Measurements from ENCODE around the gene PAFAH2.

PAFAH2 gene

DNA sequence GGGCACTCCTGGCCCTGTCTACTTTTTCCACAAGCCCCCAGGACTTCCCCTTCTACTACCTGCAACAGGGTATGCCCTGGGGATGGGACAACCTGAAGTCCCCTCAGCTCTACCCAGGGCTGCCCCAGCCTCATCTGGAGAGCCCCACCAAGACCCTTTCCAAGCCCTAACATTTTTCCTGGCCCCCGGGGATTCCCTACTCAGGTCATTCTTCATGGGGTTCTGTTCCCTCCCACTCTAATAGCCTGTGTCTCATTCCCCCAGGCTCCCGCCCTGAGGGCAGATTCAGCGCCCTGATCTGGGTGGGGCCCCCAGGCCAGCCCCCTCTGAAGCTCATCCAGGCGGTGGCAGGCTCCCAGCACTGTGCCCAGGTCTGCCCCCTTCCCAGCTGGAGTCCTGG lies 33.3 kb upstream of the PAFAH2 start:
- DNase-seq = no peak

DNA sequence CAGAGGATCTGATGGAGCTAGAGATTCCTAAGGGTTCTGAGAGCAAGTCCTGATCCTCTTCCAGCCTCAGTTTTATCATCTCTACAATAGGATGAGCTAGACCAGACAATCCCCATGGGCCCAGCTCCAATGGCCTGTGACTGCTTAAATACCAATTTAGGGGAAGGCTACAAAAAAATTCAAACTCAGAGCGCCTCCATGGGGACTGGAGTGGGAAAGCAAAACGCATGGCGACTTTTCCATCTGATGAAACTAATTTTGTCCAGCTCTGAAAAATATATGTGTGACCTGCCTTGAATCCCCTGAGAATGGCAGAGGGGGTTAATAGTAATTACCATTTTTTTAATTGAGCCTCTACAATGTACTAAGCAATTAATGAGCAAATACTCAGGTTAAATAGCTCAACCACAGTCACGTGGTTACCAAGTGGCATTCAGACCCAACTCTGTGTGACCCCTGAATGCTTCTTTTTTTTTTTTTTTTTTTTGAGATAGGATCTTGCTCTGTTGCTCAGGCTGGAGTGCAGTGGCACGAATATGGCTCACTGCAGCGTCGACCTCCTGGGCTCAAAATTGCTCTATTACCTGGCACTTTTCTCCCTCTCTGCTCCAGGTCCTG lies 32.1 kb upstream of the PAFAH2 start:
- no peak for DNase-seq

DNA sequence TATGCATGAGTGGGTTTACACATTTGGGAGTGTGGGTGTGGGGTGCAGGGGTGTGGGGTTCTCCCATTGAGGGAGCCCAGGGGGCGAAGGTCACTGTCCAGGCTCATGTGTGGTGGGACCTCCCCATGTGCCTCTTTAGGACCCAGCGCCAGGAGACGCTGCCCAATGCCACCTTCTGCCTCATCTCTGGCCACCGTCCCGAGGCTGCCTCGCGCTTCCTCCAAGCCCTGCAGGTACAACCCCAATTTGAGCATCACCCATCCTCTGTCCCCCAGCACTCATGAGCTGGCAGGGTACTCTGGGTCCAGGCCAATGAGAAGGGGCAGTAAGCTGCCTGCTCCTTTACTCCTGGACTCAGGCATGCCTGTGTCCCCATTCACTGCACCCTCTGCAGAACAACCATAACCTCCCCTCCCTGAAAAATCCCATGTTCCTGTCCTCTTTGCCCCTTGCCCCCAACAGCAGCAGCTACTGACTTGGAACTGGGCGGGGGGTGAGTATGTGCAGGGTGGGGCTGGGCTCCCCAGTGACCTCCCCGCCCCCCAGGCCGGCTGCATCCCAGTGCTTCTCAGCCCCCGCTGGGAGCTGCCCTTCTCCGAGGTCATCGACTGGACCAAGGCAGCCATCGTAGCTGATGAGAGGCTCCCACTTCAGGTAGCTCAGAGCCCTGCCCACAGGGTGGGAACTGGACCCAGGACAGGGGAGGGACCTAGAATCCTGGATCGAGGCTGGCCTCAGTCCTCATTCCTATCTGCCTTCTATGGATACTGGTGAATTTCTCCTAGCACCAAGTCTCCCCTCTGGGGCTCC lies 31.4 kb upstream of the PAFAH2 start:
- DNase-seq = no peak

DNA sequence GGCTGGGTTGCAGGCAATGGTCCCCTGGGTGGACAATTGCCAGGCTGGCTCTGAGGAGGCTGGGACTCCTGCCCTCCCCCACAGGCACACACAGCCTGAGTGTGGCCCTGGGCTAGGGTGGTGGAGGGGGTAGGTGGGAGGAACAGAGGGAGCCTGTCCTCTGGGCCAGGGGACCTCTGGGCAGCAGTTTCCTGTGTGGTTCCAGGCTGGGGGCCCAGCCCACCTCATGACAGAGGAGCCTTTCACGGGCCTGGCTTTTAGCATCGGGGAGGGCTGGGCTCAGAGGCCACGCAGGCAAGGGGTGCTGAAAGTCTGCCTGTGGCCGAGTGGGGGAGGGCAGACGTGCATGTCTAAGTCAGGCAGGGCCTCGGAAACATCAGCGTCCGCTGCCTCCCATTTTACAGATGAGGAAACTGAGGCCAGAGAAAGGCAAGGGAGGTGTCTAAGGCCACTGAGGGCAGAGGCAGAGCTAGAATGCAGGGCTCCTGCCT lies 30.7 kb upstream of the PAFAH2 start:
- DNase-seq = no peak

DNA sequence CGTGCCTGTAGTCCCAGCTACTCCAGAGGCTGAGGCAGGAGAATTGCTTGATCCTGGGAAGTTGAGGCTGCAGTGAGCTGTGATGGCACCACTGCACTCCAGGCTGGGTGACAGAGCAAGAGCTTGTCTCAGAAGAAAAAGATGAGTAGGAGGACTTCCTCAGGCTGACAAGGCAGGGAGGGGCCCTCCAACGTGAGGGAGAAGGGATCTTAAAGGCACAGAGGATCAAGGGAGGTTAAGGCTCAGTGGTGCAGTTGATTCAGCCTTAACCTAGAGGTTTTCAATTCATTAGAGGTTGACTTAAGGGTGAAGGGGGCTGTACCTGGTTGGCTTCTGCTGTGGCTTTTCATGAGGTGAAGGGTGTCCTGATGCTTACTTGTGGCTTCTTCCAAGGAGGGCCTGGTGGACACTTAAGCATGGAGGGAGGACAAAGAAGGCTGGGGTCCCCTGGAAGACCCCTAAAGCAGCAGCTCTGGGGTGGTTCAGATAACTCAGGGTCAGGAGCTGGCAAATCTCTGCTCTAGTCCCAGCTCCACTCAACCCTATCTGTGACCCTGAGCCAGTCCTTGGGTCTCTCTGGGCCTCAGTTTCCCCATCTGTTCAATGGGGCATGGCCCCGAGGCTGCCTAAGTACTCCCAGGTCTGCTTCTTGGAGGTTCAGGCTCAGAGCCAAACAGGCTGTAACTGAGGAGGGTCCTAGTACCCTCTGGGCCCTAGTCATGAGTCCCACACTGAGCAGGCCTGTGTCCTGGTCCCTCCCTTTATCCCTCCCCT lies 30.0 kb upstream of the PAFAH2 start:
- DNase-seq = no peak

DNA sequence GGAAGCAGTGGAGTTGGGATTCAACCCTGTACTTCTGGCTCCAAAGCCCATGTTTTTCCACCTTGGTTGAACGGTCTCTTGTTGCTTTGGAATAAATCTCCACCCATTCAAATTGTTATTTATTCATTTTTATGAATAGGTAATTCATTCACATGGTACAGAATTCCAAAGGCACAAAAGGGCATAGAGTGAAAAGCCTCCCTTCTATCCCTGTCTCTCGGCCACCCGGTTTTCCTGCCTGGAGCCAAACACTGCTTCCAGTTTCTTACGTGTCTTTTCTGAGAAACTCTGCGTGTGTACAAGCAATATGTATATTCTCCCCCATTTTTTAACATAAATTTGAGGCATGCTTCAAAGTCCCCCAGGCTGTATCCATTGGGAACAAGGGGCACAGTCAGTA lies 27.7 kb upstream of the PAFAH2 start:
- no peak for DNase-seq

DNA sequence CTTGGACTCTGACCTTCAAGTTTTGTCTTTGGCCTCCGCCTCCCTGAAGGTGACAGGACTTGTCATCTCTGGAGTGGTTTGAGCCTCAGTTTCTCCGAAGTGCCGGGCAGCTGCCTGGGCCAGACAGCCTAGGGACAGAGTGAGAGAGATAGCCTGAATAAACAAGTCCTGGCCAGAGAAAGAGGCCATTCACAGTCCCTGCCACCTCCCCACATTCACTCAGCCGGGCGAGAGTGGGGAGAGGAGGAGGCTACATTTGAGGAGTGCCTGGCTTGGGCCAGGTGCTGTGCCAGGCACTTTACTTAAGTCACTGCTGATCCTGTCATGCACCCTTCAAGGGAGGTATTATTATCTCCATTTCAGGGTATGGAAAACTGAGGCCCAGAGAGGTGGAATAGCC lies 27.2 kb upstream of the PAFAH2 start:
- DNase-seq = no peak

DNA sequence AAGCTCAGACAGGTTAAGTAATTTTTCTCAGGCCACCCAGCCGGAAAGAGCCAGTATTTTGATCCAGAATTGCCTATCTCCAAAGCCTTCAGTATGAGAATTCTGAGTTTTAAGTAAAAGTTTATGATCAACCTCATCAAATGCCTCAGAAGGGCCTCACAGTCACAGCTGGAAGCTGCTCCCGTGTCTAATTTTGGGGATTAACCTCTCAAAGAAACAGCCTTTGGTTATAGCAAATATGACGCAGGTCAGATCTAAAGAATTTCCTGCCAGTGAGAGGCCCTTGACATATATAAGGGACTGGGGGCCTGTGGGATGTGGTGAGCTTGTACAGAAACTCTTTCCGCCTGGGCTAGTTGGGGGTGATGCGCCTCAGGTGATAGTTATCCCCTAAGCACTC lies 26.0 kb upstream of the PAFAH2 start:
- no peak for DNase-seq

DNA sequence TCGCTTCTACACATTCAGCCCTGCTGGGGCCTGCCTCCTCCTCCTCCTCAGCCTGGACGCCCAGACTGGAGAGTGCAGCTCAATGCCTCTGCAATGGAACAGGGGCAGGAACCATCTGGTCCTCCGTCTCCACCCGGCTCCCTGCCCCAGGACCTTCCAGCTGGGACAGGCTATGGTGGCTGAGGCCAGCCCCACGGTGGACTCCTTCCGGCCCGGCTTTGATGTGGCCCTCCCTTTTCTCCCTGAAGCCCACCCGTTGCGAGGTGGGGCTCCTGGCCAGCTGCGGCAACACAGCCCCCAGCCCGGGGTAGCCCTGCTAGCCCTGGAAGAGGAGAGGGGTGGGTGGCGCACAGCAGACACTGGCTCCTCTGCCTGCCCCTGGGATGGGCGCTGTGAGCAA lies 25.1 kb upstream of the PAFAH2 start:
- no peak for DNase-seq

DNA sequence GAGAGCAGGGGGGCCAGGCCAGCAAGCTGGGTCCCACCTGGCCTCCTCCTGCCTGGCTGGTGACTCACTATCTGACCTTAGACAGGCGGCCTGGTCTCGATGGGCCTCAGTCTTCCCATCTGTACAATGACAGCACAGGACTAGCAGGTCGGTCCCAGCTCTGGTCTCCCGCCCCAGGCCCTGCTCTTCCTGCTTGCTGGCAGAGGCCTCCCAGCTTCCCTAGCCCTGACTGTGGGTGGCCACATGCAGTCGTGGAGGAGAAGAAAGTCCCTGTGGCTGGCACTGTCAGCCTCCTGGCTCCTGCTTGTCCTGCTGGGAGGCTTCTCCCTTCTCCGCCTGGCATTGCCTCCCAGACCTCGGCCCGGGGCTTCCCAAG lies 24.5 kb upstream of the PAFAH2 start:
- DNase-seq = no peak

DNA sequence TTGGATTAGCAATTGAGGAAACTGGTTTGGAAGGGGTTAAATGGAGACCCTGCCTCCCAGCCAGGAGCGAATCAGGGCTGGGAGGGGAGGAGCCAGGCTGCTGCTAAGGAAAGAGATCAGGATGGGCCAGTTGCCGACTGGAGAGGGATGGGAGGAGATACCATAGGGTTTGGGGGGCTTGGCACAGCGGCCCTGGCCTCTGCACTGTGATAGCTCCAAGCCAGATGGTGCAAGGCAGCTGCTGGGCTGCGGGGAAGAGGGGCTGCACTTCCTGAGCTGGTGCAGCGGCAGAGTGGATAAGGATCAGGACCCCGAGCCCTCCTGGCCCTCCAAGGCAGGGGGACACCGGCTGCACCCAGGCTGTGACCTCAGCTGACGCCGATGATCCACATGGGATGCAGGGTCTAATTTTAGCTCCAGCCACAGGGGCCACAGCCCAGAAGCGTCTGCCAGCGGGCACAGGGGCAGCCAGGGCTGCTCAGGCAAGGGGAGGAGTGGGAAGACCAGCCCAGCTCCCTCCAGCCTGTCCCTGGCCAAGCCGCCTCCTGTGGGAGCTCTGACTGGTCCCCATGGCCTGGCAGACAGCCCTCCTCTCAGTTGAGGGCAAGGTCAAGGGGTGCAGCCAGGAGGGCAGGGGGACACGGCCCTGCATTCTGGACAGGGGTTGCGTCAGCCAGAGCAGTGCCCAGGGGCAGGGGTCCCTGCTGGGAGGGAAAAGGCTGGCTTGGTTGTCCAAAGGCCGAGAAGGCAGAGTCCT lies 24.0 kb upstream of the PAFAH2 start, which contains the start of gene EXTL1:
TSS of gene EXTL1 (plus strand) at position 129 of the 757 bp plus-strand sequence. CDS start 872 bp downstream, outside the sequence.
- no peak for DNase-seq

DNA sequence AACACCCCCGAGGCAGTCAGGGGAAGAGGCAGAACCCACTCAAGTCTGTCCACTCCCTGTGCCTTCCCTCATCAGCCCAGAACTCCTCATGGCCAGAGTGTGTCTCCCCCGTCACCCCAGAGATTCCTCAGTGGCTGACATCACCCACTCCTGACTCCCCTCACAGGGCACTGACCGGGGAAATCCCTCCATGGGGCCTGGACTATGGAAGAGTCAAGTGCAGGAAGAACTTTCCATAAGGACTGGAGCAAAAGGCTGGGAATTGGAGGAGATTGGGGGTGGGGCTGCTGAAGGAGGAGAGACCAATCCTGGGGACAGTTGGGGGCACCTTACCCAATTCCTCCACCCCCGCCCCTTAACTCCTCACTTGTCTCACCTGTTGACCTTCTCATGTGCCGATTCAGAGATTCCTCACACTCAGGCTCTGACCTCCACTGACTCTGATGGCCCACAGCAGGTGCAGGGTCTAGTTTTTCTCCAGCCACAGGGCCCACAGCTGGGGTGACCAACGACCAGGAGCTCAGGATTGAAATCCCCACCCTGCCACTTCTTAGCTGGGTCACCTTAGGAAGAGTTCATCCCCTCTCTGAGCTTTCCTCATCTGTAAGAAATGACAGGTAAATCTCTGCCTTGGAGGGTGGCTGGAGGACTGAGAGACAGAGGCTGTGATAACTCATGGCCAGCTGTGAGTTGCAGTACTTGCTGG lies 23.2 kb upstream of the PAFAH2 start:
- DNase-seq = no peak

DNA sequence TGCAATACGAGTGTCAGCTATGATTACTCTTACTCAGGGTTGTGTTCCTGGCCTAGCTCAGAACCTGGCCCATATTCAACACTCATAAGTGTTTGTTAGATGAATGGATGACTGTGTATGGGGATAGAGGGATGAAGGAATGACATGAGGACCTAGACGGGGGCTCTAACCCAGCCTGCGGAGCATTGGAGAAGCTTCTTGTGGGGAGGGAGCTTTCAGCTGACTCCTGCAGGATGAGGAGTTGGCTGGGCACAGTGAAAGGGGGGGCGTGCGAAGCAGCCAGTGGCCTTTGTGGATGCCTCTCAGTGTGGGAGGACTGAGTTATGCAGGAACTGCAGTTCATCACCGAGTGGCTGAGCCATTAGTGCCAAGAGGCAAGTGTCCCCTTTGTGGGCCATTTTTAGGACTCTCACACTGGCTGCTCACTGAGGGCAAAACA lies 22.5 kb upstream of the PAFAH2 start:
- DNase-seq = no peak

DNA sequence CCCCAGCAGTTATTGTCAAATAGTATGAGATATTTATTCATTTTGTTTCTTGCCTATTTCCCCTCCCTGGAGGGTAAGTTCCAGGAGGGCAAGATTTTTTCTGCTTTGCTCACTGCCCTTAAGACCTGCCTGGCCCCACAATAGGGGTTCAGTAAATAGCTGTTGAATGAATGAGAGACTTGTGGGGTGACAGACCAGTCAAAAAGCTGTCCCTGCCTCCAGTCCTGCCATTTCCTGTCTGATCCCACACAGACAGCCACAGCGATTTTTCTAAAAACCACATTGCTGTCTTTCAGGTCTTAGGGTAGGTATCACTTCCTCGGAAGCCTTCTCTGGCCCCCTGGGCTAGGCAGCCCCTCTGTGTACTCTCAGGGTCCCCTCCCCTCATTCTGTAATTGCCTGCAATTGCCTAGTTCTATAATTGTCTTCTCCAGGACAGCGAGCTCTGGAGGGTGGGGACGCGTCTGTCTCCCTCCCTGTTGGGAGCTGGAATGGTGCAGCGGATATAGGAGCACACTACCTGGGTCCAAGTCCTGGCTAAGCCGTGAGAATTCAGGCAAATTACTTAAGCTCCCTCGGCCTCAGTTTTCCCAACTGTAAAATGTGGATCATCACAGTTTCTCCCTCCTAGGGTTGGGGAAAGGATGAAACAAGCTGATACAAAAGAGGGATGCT lies 21.9 kb upstream of the PAFAH2 start:
- no peak for DNase-seq

DNA sequence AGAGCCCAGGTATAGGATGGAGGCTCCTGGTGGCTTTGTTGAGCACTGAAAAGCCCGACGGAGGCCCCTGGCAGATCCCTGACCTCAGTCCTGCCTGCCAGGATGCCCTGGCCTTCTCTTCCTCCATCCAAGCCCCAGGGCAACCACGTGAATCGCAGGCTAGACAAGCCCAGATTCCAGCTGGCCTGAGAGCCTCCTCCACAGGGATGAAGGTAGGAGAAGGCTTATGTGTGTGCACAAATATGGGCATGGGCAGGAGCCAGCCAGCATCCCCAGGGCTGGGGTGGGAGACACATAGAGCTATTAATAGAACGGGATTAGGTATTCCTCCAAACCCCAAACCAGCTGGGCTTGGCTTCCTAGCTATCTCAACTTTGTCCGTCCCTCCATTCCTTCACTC lies 19.7 kb upstream of the PAFAH2 start:
- no peak for DNase-seq

DNA sequence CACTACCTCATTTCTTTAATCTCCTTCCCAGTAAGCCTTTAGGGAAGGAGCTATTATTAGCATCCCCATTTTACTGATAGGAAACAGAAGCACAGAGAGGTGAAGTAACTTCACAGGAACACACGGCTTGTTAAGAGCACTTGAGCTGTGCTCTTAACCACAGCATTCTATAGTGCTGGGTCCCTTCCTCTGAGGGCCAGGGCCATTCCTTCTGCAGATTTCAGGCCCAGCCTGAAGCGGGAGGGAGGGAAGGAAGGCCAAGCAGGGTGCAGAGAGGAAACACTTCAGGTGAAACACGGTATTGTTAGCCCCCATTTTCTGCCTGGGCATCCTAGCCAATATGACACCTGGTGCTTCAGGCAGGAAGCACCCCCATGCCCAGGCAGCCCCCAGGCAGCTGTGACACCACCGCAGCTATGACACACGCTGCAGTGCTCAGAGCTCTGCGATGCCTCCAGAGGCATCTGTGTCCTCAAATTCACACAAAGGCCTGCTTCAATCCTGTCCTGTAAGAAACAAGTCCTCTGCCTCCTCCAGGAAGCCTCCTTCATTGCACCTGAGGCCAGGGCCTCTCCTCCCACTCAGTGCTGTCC lies 19.2 kb upstream of the PAFAH2 start:
- no peak for DNase-seq

DNA sequence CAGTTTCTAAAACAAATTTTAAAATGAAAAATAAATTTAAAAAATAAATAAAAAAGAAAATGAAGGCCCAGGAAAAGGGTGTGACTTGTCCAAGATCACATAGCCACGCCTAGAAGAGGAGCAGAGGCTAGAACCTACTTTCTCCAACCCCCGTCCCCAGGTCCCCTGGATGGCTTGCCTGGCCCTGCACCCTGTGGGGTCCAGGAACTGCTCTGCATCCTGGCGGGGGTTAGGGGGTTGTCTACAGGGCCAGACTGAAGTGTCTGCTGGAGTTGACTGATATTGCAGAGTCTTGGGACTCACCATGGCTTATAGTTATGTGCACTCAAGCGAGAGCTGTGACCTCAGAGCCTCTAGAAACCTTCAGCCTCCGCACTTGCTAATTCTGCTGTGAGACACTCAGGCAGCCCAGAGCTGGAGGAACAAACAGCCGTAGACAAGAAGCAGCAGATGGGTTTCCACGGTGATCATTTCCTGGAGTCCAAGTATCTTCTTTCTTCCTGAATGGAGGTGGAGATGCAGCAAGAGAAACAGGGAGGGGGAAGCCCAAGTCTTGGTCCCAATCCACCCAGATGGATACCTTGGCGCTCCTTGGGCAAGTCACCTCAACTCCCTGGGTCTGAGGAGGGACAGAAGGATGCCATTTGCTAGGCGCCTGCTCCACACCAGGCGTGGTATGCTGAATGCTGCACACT lies 18.5 kb upstream of the PAFAH2 start:
- no peak for DNase-seq

DNA sequence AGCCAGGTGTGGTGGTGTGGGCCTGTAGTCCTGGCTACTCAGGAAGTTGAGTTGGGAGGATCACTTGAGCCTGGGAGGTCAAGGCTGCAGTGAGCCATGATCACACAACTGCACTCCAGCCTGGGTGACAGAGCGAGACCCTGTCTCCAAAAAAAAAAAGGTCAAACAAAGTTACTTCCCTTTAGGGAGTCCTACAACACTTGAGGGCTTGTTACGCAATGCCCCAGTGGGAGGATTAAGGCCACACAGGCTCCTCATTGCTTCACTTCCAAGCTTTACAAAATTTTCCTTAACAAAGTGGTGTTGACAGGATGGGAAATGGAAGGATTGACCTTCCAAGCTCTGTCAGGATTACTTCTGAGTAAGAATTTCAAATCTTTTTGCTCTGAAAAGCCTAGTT lies 17.5 kb upstream of the PAFAH2 start:
- DNase-seq = no peak

DNA sequence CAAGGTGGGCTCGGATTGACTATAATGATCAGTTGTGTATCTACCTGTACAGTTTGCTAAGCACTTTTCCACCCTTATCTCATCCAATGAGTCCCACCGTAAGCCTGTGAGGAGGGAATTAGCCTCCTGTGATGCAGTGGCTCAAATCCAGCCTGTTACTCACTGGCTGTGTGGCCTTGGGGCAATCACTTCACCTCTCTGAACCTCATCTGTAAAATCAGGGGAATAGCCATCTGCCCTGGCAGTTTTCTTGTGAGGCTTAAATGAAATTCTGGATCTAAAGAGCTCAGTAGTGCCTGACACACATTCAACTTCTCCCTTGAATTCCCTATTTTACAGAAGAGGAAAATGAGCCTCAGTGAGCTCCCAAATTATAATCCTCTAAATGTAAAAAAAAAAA lies 16.3 kb upstream of the PAFAH2 start:
- no peak for DNase-seq

DNA sequence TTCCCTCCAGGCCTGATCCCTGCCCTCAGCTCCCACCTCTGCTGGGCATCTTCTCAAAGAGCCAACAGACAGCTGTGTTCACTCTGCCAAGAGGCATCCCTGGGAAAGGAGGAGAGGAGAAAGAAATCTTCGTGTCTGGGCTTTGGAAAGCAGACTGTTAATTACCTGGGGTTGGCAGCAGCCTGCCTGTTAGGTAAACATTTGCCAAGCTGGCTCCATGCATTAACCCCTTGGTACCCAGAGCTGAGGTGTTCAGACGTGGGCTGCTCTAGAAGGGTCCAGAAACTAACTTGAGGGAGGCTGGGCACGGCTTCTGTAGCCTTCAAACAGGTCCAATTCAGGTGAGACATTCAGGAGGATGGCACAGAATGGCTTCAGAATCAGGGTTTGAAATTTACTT lies 15.0 kb upstream of the PAFAH2 start:
- DNase-seq = no peak

DNA sequence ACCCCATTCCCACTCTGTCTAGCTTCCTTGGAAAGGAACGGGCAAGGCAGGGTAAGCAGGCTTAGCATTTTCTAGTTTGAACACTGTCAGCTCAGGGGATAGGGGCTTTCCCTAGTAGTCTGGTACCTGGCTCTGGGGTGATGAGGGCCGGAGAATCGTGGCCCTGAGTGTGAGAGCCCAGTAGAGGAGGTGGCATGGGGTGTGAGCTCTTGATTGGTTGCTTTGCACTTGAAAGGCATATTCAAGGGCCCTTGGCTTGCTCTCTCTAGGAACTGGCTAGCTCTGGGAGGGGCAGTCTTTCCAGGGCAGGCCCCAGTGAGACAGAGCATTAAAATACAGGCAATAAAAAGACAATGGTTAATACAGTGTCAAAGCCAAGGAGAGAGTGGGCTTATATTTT lies 13.0 kb upstream of the PAFAH2 start:
- no peak for DNase-seq
